HEK293 (cell line): Measurements from ENCODE around the gene SLC25A13.

Experiments used
- CTCF ChIA-PET: fragments of 350-600 bp; formaldehyde crosslinking; extraction: SDS; loops from one replicate; lab custom pipeline; 2021; ENCODE audit warnings: antibody characterized with exemption; lab: Yijun Ruan, JAX
- POLR2A ChIA-PET: fragments of 300-600 bp; formaldehyde crosslinking; extraction: SDS; loops from one replicate; lab custom pipeline; 2020; ENCODE audit warnings: antibody characterized with exemption, inconsistent platforms; lab: Yijun Ruan, JAX
- H3K27ac ChIP-seq: fragments of 200-500 bp; sonication (Bioruptor generic); 2 replicates; pipeline ENCODE4 v1.5.1; 2014; ENCODE audit warnings: low read depth, low read length, control low read depth, inconsistent platforms; ENCODE audit errors: extremely low read depth
- H3K36me3 ChIP-seq, 2 experiments: fragments of 200-500 bp in 1 of 2; sonication (Bioruptor generic) in 1 of 2; 1 replicate in 1 of 2; 2 replicates in 1 of 2; pipeline ENCODE4 v1.5.1; 2014 to 2017; ENCODE audit warnings: inconsistent platforms in 2 of 2, low read length in 2 of 2; ENCODE audit not compliant: control insufficient read depth in 2 of 2, insufficient read depth in 1 of 2
- H3K4me1 ChIP-seq: fragments of 200-500 bp; sonication (Bioruptor generic); 2 replicates; pipeline ENCODE4 v1.5.1; 2014; ENCODE audit warnings: mild to moderate bottlenecking, low read length, inconsistent platforms; ENCODE audit not compliant: control insufficient read depth, insufficient read depth
- H3K4me3 ChIP-seq: 2 replicates; pipeline ENCODE4 v1.5.1; 2011; ENCODE audit warnings: low read depth, mild to moderate bottlenecking, control low read depth, low read length, moderate library complexity
- H3K9me3 ChIP-seq: fragments of 200-500 bp; sonication (Bioruptor generic); 2 replicates; pipeline ENCODE4 v1.5.1; 2014; ENCODE audit warnings: low read depth, low read length, inconsistent platforms; ENCODE audit not compliant: control insufficient read depth, insufficient read depth
- GLIS2 ChIP-seq: fragments of 450-650 bp; formaldehyde crosslinking; IDR thresholded peaks from 2 replicates; pipeline ENCODE4 v1.5.1; 2016; ENCODE audit warnings: missing biosample characterization, missing genetic modification characterization
- MYNN ChIP-seq: fragments of 450-650 bp; formaldehyde crosslinking; IDR thresholded peaks from 2 replicates; pipeline ENCODE4 v1.5.1; 2016; ENCODE audit warnings: missing biosample characterization, missing genetic modification characterization, borderline replicate concordance
- OSR2 ChIP-seq: fragments of 450-650 bp; formaldehyde crosslinking; IDR thresholded peaks from 2 replicates; pipeline ENCODE4 v1.5.1; 2016; ENCODE audit warnings: missing biosample characterization, missing genetic modification characterization
- SCRT1 ChIP-seq: fragments of 450-650 bp; formaldehyde crosslinking; IDR thresholded peaks from 2 replicates; pipeline ENCODE4 v1.5.1; 2016; ENCODE audit warnings: missing biosample characterization, missing genetic modification characterization, borderline replicate concordance
- WT1 ChIP-seq: fragments of 450-650 bp; formaldehyde crosslinking; IDR thresholded peaks from 2 replicates; pipeline ENCODE4 v1.5.1; 2016; ENCODE audit warnings: missing biosample characterization, missing genetic modification characterization
- ZBTB17 ChIP-seq: fragments of 450-650 bp; formaldehyde crosslinking; IDR thresholded peaks from 2 replicates; pipeline ENCODE4 v1.5.1; 2016; ENCODE audit warnings: missing biosample characterization, missing genetic modification characterization
- ZFHX2 ChIP-seq: fragments of 450-650 bp; formaldehyde crosslinking; conservative IDR thresholded peaks from 2 replicates; pipeline ENCODE4 v1.5.1; 2016; ENCODE audit warnings: missing biosample characterization, missing genetic modification characterization
- ZFP69B ChIP-seq: fragments of 450-650 bp; formaldehyde crosslinking; IDR thresholded peaks from 2 replicates; pipeline ENCODE4 v1.5.1; 2016; ENCODE audit warnings: missing biosample characterization, missing genetic modification characterization
- ZIC2 ChIP-seq: fragments of 450-650 bp; formaldehyde crosslinking; IDR thresholded peaks from 2 replicates; pipeline ENCODE4 v1.5.1; 2016; ENCODE audit warnings: missing biosample characterization, missing genetic modification characterization
- ZNF223 ChIP-seq: fragments of 450-650 bp; formaldehyde crosslinking; IDR thresholded peaks from 2 replicates; pipeline ENCODE4 v1.5.1; 2016; ENCODE audit warnings: missing biosample characterization, missing genetic modification characterization
- ZNF248 ChIP-seq: fragments of 450-650 bp; formaldehyde crosslinking; IDR thresholded peaks from 2 replicates; pipeline ENCODE4 v1.5.1; 2017; ENCODE audit warnings: missing biosample characterization, missing genetic modification characterization
- ZNF366 ChIP-seq: fragments of 450-650 bp; formaldehyde crosslinking; conservative IDR thresholded peaks from 2 replicates; pipeline ENCODE4 v1.5.1; 2016; ENCODE audit warnings: missing biosample characterization, missing genetic modification characterization
- ZNF391 ChIP-seq: fragments of 450-650 bp; formaldehyde crosslinking; IDR thresholded peaks from 2 replicates; pipeline ENCODE4 v1.5.1; 2016; ENCODE audit warnings: low read depth, missing biosample characterization, missing genetic modification characterization, borderline replicate concordance
- ZNF513 ChIP-seq: fragments of 450-650 bp; IDR thresholded peaks from 2 replicates; pipeline ENCODE4 v1.5.1; 2018; ENCODE audit warnings: missing biosample characterization, missing genetic modification characterization
- ZNF701 ChIP-seq: fragments of 450-650 bp; formaldehyde crosslinking; IDR thresholded peaks from 2 replicates; pipeline ENCODE4 v1.5.1; 2016; ENCODE audit warnings: missing biosample characterization, missing genetic modification characterization
- ZNF791 ChIP-seq: fragments of 450-650 bp; formaldehyde crosslinking; IDR thresholded peaks from 2 replicates; pipeline ENCODE4 v1.5.1; 2016; ENCODE audit warnings: missing biosample characterization, missing genetic modification characterization
- ZNF843 ChIP-seq: fragments of 450-650 bp; formaldehyde crosslinking; IDR thresholded peaks from 2 replicates; pipeline ENCODE4 v1.5.1; 2016; ENCODE audit warnings: missing biosample characterization, missing genetic modification characterization
- ZSCAN30 ChIP-seq: fragments of 450-650 bp; IDR thresholded peaks from 2 replicates; pipeline ENCODE4 v1.5.1; 2018; ENCODE audit warnings: missing biosample characterization, mild to moderate bottlenecking, missing genetic modification characterization, moderate library complexity
- TF ChIP-seq, protein P1 (sequence below): fragments of 450-650 bp; formaldehyde crosslinking; IDR thresholded peaks from 2 replicates; pipeline ENCODE4 v1.5.1; 2016; ENCODE audit warnings: missing biosample characterization, missing genetic modification characterization
- TF ChIP-seq, protein P2 (sequence below): fragments of 450-650 bp; formaldehyde crosslinking; IDR thresholded peaks from 2 replicates; pipeline ENCODE4 v1.5.1; 2017; ENCODE audit warnings: missing biosample characterization, missing genetic modification characterization
- TF ChIP-seq, protein P3 (sequence below): fragments of 450-650 bp; formaldehyde crosslinking; IDR thresholded peaks from 2 replicates; pipeline ENCODE4 v1.5.1; 2016; ENCODE audit warnings: missing biosample characterization, missing genetic modification characterization, borderline replicate concordance
- TF ChIP-seq, protein P4 (sequence below): fragments of 450-650 bp; formaldehyde crosslinking; IDR thresholded peaks from 2 replicates; pipeline ENCODE4 v1.5.1; 2016; ENCODE audit warnings: missing biosample characterization, missing genetic modification characterization

The SLC25A13 gene

GRCh38 chr7:96237040-96237439, 84.9 kb downstream of the SLC25A13 start:
- ChIA-PET CTCF (no interaction called here), POLR2A (no interaction called here)
- H3K27ac ChIP-seq = no peak overlapping the region
- H3K4me1 ChIP-seq = peaks cover 5% of the 10 kb centered on the region
- no peaks in the 10 kb centered on the region for H3K9me3 ChIP-seq
- TF ChIP-seq SCRT1 (no peak), ZNF513 (tag by site-specific recombination) (no peak), ZNF223 (tag by site-specific recombination) (no peak)
- TF ChIP-seq, protein P1, sequence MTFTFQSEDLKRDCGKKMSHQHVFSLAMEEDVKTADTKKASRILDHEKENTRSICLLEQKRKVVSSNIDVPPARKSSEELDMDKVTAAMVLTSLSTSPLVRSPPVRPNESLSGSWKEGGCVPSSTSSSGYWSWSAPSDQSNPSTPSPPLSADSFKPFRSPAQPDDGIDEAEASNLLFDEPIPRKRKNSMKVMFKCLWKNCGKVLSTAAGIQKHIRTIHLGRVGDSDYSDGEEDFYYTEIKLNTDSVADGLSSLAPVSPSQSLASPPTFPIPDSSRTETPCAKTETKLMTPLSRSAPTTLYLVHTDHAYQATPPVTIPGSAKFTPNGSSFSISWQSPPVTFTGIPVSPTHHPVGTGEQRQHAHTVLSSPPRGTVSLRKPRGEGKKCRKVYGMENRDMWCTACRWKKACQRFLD (tag by site-specific recombination) = no peak
- TF ChIP-seq, protein P2, sequence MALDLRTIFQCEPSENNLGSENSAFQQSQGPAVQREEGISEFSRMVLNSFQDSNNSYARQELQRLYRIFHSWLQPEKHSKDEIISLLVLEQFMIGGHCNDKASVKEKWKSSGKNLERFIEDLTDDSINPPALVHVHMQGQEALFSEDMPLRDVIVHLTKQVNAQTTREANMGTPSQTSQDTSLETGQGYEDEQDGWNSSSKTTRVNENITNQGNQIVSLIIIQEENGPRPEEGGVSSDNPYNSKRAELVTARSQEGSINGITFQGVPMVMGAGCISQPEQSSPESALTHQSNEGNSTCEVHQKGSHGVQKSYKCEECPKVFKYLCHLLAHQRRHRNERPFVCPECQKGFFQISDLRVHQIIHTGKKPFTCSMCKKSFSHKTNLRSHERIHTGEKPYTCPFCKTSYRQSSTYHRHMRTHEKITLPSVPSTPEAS (tag by site-specific recombination) = no peak
- TF ChIP-seq, protein P3, sequence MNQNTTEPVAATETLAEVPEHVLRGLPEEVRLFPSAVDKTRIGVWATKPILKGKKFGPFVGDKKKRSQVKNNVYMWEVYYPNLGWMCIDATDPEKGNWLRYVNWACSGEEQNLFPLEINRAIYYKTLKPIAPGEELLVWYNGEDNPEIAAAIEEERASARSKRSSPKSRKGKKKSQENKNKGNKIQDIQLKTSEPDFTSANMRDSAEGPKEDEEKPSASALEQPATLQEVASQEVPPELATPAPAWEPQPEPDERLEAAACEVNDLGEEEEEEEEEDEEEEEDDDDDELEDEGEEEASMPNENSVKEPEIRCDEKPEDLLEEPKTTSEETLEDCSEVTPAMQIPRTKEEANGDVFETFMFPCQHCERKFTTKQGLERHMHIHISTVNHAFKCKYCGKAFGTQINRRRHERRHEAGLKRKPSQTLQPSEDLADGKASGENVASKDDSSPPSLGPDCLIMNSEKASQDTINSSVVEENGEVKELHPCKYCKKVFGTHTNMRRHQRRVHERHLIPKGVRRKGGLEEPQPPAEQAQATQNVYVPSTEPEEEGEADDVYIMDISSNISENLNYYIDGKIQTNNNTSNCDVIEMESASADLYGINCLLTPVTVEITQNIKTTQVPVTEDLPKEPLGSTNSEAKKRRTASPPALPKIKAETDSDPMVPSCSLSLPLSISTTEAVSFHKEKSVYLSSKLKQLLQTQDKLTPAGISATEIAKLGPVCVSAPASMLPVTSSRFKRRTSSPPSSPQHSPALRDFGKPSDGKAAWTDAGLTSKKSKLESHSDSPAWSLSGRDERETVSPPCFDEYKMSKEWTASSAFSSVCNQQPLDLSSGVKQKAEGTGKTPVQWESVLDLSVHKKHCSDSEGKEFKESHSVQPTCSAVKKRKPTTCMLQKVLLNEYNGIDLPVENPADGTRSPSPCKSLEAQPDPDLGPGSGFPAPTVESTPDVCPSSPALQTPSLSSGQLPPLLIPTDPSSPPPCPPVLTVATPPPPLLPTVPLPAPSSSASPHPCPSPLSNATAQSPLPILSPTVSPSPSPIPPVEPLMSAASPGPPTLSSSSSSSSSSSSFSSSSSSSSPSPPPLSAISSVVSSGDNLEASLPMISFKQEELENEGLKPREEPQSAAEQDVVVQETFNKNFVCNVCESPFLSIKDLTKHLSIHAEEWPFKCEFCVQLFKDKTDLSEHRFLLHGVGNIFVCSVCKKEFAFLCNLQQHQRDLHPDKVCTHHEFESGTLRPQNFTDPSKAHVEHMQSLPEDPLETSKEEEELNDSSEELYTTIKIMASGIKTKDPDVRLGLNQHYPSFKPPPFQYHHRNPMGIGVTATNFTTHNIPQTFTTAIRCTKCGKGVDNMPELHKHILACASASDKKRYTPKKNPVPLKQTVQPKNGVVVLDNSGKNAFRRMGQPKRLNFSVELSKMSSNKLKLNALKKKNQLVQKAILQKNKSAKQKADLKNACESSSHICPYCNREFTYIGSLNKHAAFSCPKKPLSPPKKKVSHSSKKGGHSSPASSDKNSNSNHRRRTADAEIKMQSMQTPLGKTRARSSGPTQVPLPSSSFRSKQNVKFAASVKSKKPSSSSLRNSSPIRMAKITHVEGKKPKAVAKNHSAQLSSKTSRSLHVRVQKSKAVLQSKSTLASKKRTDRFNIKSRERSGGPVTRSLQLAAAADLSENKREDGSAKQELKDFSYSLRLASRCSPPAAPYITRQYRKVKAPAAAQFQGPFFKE = no peak
- H3K36me3 ChIP-seq = peaks cover 0 to 14% of the 10 kb centered on the region in 2 experiments; a peak in 1 of 3 replicates
- H3K4me3 ChIP-seq = no peak overlapping the region

- Histone ChIP-seq H3K36me3 (peaks cover 0 to 18% of the 10 kb centered on the region in 2 experiments; a peak in 1 of 3 replicates), H3K9me3 (no peaks in the 10 kb centered on the region), H3K4me3 (no peak overlapping the region), H3K4me1 (peaks cover 5% of the 10 kb centered on the region), H3K27ac (no peak overlapping the region)
- CTCF ChIA-PET = interaction anchor here (0.6 to 1.0 kb wide), 2 partner anchors 11 to 119 kb away, joined by 3 to 4 read pairs; no protein-coding TSS in a partner anchor
- POLR2A ChIA-PET = no interaction called here
- TF ChIP-seq GLIS2 (tag by site-specific recombination) (peak; percentile 63), MYNN (tag by site-specific recombination) (0 out of 2 replicates have a peak, but pooled peaks have one; percentile 48), ZSCAN30 (tag by site-specific recombination) (0 out of 2 replicates have a peak, but pooled peaks have one; percentile 15), ZNF701 (tag by site-specific recombination) (0 out of 2 replicates have a peak, but pooled peaks have one; percentile 19), ZIC2 (tag by site-specific recombination) (peak; percentile 56; the same call in 1 of the 2 replicates), ZNF366 (tag by site-specific recombination) (0 out of 2 replicates have a peak, but pooled peaks have one; percentile 31), ZFP69B (0 out of 2 replicates have a peak, but pooled peaks have one; percentile 16), ZNF791 (no peak), ZNF391 (no peak), ZNF248 (no peak), WT1 (tag by site-specific recombination) (peak; percentile 53), ZBTB17 (tag by site-specific recombination) (0 out of 2 replicates have a peak, but pooled peaks have one; percentile 11), OSR2 (tag by site-specific recombination) (no peak), ZFHX2 (tag by site-specific recombination) (peak; percentile 85), ZNF843 (no peak)
- TF ChIP-seq, protein P4, sequence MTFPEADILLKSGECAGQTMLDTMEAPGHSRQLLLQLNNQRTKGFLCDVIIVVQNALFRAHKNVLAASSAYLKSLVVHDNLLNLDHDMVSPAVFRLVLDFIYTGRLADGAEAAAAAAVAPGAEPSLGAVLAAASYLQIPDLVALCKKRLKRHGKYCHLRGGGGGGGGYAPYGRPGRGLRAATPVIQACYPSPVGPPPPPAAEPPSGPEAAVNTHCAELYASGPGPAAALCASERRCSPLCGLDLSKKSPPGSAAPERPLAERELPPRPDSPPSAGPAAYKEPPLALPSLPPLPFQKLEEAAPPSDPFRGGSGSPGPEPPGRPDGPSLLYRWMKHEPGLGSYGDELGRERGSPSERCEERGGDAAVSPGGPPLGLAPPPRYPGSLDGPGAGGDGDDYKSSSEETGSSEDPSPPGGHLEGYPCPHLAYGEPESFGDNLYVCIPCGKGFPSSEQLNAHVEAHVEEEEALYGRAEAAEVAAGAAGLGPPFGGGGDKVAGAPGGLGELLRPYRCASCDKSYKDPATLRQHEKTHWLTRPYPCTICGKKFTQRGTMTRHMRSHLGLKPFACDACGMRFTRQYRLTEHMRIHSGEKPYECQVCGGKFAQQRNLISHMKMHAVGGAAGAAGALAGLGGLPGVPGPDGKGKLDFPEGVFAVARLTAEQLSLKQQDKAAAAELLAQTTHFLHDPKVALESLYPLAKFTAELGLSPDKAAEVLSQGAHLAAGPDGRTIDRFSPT (tag by site-specific recombination) = peak; percentile 61; the same call in 1 of the 2 replicates
These were observed 85.5 kb downstream of the SLC25A13 start for GRCh38 chr7:96236198-96237039.
